B cell (primary cell): ENCODE measurements around the gene SELE.

ENCODE experiments used
- CTCF ChIP-seq: fragments of 200-600 bp; IDR thresholded peaks from one replicate; pipeline ENCODE4 v1.8.0; 2022; ENCODE audit warnings: antibody characterized with exemption, mild to moderate bottlenecking
- EZH2 ChIP-seq: IDR thresholded peaks from 2 replicates; pipeline ENCODE4 v1.6.1; 2012; ENCODE audit warnings: borderline replicate concordance, low read depth, mild to moderate bottlenecking, moderate library complexity, low read length; ENCODE audit not compliant: insufficient read depth, poor library complexity, severe bottlenecking

GRCh38 chr1:169690489-169690888, 43.4 kb downstream of the SELE start:
- no peak for TF ChIP-seq EZH2
- TF ChIP-seq CTCF: no peak
